Measurements from ENCODE around the gene SAMD3. TPM values are rescaled to one million over a fixed set of nuclear protein-coding genes. Genes with fewer than 3 reads are reported as not detected.
"Not testable (repeated sequence)": the region's sequence is repeated elsewhere in the genome, so short reads cannot be mapped to it uniquely, and the experiment has no call there.

SAMD3 gene, protein sequence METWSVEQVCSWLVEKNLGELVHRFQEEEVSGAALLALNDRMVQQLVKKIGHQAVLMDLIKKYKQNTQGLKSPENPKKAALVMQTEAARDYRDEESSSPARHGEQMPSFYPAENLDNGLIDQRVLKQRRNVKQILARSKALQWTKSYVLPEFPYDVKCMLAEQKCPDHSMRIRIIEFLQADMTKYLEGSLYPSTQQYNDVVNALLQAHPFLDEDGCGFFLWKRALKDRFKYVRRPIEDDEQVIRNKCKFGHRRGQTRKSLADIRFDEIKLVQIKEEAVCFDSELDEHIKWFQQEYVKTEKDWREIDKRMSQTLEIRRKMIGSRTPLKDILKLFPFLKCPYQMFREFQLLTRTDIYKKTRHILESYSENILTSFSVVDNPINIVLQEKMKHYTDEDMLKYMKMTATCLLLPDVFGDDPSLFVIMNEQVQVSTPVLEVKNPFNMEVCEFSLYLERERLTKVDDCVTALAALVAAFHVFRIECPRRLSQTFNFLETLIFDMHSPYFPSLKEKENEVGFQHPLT
- total RNA-seq = not detected

DNA sequence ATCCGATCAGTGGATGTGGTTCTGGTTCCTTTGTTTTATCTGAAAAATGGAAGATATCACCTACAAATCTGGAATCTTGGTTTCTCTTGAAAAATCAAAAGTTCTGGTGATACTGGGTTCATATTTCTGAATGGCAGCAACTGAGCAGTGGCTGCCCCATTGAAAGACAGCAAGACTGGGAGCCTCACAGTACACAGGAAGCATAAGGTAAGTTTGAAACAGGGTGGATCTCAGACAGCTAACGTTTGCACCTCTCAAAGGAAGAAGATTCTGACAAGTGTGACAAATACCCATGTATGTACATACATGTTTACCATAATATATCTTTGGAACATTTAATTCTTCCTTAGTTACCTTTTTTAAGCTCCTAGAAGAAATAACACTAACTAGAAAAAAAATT, at the start of gene SAMD3:
TSS of gene SAMD3 (minus strand) at position 177 of the 400 bp plus-strand sequence. CDS start 7,678 bp downstream, outside the sequence.
- TF ChIP-seq, protein P1, sequence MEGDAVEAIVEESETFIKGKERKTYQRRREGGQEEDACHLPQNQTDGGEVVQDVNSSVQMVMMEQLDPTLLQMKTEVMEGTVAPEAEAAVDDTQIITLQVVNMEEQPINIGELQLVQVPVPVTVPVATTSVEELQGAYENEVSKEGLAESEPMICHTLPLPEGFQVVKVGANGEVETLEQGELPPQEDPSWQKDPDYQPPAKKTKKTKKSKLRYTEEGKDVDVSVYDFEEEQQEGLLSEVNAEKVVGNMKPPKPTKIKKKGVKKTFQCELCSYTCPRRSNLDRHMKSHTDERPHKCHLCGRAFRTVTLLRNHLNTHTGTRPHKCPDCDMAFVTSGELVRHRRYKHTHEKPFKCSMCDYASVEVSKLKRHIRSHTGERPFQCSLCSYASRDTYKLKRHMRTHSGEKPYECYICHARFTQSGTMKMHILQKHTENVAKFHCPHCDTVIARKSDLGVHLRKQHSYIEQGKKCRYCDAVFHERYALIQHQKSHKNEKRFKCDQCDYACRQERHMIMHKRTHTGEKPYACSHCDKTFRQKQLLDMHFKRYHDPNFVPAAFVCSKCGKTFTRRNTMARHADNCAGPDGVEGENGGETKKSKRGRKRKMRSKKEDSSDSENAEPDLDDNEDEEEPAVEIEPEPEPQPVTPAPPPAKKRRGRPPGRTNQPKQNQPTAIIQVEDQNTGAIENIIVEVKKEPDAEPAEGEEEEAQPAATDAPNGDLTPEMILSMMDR (IDR thresholded peaks at IDR 0.05) = no peak
- Histone ChIP-seq H3K27ac (no peak within 1 kb of the TSS), H3K9me3 (no peaks in the 10 kb centered on the region), H3K36me3 (no peaks in the 10 kb centered on the region), H3K27me3 (no peaks in the 10 kb centered on the region), H3K4me3 (no peak within 1 kb of the TSS), H3K4me1 (no peaks in the 10 kb centered on the region)
- intact Hi-C loops (cut with DNase I) = no loop called here
- DNase-seq (ENCODE audit: low spot score in 2 of 2) = no peak

DNA sequence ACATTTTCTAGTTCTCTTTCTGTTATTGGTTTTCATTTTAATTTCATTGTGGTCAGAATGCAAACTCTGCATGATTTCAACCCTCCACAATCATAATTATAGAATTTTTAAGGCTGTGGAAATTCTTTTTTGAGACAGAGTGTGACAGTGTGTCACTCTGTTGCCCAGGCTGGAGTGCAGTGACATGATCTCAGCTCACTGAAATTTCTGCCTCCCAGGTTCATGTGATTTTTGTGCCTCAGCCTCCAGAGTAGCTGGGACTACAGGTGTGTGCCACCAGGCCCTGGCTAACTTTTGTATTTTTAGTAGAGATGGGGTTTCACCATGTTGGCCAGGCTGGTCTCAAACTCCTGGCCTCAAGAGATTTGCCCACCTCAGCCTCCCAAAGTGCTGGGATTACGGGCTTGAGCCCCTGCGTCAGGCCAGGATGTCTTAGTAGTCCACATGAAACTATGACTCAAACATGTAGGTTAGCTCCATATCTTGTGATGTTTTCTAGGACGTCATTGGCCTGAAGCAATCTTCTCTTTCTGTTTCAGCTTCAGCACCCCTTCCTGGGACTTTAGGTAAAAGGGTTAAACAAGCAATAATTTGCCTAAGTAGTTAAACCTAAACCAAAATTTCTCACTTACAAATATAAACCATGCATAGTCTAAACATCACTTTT, 47.4 kb upstream of the SAMD3 start:
- Histone ChIP-seq H3K27me3 (no peaks in the 10 kb centered on the region), H3K27ac (no peak overlapping the region), H3K4me3 (no peak overlapping the region), H3K9me3 (peaks cover 6 to 7% of the 10 kb centered on the region in 2 donors), H3K36me3 (no peaks in the 10 kb centered on the region), H3K4me1 (no peaks in the 10 kb centered on the region)
- intact Hi-C loops (cut with DNase I) = no loop called here
- no peak for DNase-seq (ENCODE audit: low spot score in 2 of 2)
- TF ChIP-seq, protein P1 (IDR thresholded peaks at IDR 0.05) = no peak

DNA sequence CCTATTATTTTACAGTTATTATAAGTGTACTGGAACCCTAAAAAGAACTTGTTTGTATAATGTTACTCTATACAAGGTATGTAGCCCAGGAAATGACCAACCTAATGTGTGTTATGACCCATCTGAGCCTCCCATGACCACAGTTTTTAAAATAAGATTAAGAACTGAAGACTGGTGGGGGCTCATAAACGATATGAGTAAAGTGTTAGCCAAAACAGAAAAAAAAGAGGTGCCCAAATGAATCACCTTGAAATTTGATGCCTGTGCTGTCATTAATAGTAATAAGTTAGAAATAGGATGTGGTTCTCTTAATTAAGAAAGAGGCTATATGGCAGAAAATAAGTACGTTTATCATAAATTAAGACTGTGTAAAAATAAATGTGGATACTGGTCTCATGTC, 42.8 kb upstream of the SAMD3 start:
- H3K4me3 ChIP-seq; H3K27me3 ChIP-seq; H3K4me1 ChIP-seq; DNase-seq (ENCODE audit: low spot score in 2 of 2); H3K27ac ChIP-seq; intact Hi-C loops (cut with DNase I); H3K9me3 ChIP-seq; H3K36me3 ChIP-seq: not testable (repeated sequence)

DNA sequence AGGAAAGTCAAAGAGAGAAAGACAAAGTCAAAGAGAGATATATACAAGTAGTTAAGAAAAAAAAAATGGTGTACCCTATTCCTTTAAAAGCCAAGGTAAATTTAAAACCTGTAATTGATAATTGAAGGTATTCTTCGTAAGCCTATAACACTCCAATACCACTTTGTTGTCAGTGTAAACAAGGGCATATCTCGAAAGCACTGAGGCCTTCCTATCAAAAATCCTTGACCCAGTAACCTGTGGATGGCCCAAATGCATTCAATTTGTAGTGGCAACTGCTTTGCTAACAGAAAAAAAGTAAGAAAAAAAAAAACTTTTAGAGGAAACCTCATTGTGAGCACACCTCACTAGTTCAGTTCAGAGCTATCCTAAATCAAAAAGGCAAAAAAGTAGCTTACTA, 39.3 kb upstream of the SAMD3 start:
- no peak overlapping the region for H3K27ac ChIP-seq
- H3K9me3 ChIP-seq = no peaks in the 10 kb centered on the region
- intact Hi-C loops (cut with DNase I) = no loop called here
- H3K27me3 ChIP-seq = no peaks in the 10 kb centered on the region
- no peak for DNase-seq (ENCODE audit: low spot score in 2 of 2)
- TF ChIP-seq, protein P1 (IDR thresholded peaks at IDR 0.05) = no peak
- no peaks in the 10 kb centered on the region for H3K36me3 ChIP-seq
- H3K4me3 ChIP-seq = no peak overlapping the region
- no peaks in the 10 kb centered on the region for H3K4me1 ChIP-seq

DNA sequence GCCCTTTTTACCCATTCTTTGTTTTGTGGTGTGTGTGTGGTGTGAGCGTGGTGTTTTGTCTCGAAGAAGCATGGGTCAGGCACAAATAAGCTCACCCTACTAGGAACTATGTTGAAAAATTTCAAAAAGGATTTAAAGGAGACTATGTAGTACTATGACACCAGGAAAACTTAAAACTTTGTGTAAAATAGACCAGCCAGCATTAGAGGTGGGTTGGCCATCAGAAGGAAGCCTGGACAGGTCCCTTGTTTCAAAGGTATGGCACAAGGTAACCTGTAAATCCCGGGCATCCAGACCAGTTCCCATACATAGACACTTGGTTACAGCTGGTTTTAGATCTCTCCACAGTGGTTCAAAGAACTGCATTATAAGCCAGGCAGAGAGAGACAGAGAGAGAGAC, 38.8 kb upstream of the SAMD3 start:
- H3K4me1 ChIP-seq; H3K27ac ChIP-seq; H3K27me3 ChIP-seq; H3K36me3 ChIP-seq; H3K9me3 ChIP-seq; intact Hi-C loops (cut with DNase I); DNase-seq (ENCODE audit: low spot score in 2 of 2); H3K4me3 ChIP-seq: not testable (repeated sequence)

DNA sequence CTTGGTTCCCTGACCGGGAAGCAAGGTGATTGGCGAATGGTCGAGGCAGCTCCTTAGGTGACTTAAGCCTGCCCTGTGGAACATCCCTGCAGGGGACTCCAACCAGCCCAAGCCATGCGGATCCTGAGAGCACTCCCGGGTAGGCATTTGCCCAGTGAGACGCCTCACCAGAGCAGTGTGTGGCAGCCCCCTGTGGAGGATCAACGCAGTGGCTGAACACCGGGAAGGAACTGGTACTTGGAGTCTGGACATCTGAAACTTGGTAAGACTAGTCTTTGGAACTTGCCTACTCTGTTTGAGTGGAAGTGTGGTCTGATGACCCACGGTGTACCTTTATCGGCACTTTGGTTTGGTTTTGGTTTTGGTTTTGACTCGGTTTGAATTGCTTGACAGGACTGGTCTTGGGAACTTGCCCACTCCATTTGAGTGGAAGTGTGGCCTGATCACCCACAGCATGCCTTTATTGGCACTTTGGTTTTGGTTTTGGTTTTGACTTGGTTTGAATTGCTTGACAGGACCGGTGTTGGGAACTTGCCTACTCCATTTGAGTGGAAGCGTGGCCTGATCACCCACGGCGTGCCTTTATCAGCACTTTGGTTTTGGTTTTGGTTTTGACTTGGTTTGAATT, 38.0 kb upstream of the SAMD3 start:
- H3K27me3 ChIP-seq; DNase-seq (ENCODE audit: low spot score in 2 of 2); H3K4me1 ChIP-seq; H3K9me3 ChIP-seq; H3K36me3 ChIP-seq; intact Hi-C loops (cut with DNase I); H3K4me3 ChIP-seq; H3K27ac ChIP-seq: not testable (repeated sequence)

DNA sequence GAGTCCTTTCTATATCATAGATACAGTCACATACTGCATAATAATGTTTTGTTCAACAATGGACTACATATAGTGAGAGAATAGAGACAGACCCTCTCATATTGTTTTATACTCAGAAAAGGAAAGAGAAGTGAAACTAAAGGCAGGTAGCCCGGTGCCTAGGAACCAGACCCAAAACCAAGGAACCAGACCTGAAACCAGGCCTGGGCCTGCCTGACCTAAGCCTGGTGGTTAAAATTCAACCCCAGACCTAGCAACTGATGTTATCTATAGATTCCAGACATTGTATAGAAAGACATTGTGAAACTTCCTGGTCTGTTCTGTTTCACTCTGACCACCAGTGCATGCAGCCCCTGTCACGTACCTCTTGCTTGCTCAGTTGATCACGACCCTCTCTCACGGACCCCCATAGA, 37.3 kb upstream of the SAMD3 start:
- H3K36me3 ChIP-seq; DNase-seq (ENCODE audit: low spot score in 2 of 2): not testable (repeated sequence)

More for the DNA sequence above, 37.3 kb upstream of the SAMD3 start:
- H3K9me3 ChIP-seq; H3K27me3 ChIP-seq; H3K4me3 ChIP-seq; H3K27ac ChIP-seq; H3K4me1 ChIP-seq; intact Hi-C loops (cut with DNase I): not testable (repeated sequence)
